H9 (cell line): Measurements from ENCODE around the gene CABP4. TPM values are rescaled to one million over a fixed set of nuclear protein-coding genes. Genes with fewer than 3 reads are reported as not detected.

ENCODE experiments used
- DNase-seq: peaks from one replicate; pipeline ENCODE4 v3.0.0-alpha.2; 2017
- H2AFZ ChIP-seq: one replicate; pipeline ENCODE4 v1.6.1; 2013; ENCODE audit warnings: mild to moderate bottlenecking, low read length, control low read depth, moderate library complexity
- H2AK5ac ChIP-seq: 2 replicates; pipeline ENCODE4 v1.6.1; 2013; ENCODE audit warnings: low read length, control low read depth, mixed read lengths; ENCODE audit not compliant: insufficient read length
- H2BK120ac ChIP-seq: one replicate; pipeline ENCODE4 v1.6.1; 2013; ENCODE audit warnings: low read depth, mild to moderate bottlenecking, low read length, control low read depth, inconsistent platforms; ENCODE audit not compliant: poor library complexity, severe bottlenecking
- H2BK12ac ChIP-seq: 2 replicates; pipeline ENCODE4 v1.6.1; 2013; ENCODE audit warnings: low read length, control low read depth, mixed read lengths, low read depth; ENCODE audit not compliant: insufficient read length
- H2BK15ac ChIP-seq: 2 replicates; pipeline ENCODE4 v1.6.1; 2013; ENCODE audit warnings: low read depth, low read length, control low read depth
- H2BK20ac ChIP-seq: one replicate; pipeline ENCODE4 v1.6.1; 2013; ENCODE audit warnings: low read depth, mild to moderate bottlenecking, low read length, control low read depth, inconsistent platforms; ENCODE audit not compliant: poor library complexity, severe bottlenecking
- H2BK5ac ChIP-seq: 2 replicates; pipeline ENCODE4 v1.6.1; 2013; ENCODE audit warnings: low read length, control low read depth, mixed read lengths; ENCODE audit not compliant: insufficient read length
- H3K14ac ChIP-seq: 2 replicates; pipeline ENCODE4 v1.6.1; 2013; ENCODE audit warnings: low read length, control low read depth; ENCODE audit not compliant: insufficient read depth
- H3K18ac ChIP-seq: 2 replicates; pipeline ENCODE4 v1.6.1; 2013; ENCODE audit warnings: low read depth, mild to moderate bottlenecking, mixed read lengths, low read length, control low read depth; ENCODE audit not compliant: insufficient read length
- H3K23ac ChIP-seq: 2 replicates; pipeline ENCODE4 v1.6.1; 2013; ENCODE audit warnings: low read length, control low read depth, mixed read lengths, low read depth; ENCODE audit not compliant: insufficient read length
- H3K23me2 ChIP-seq: 2 replicates; pipeline ENCODE4 v1.6.1; 2013; ENCODE audit warnings: low read depth, mild to moderate bottlenecking, mixed read lengths, low read length, control low read depth; ENCODE audit not compliant: insufficient read length, poor library complexity, severe bottlenecking
- H3K27ac ChIP-seq: 2 replicates; pipeline ENCODE4 v1.5.1; 2013; ENCODE audit warnings: low read length, control low read depth, mixed read lengths, low read depth; ENCODE audit not compliant: insufficient read length
- H3K27me3 ChIP-seq: 2 replicates; pipeline ENCODE4 v1.6.1; 2013; ENCODE audit warnings: low read length, control low read depth, inconsistent platforms; ENCODE audit not compliant: insufficient read depth
- H3K4ac ChIP-seq: 2 replicates; pipeline ENCODE4 v1.6.1; 2013; ENCODE audit warnings: low read depth, mild to moderate bottlenecking, control low read depth, inconsistent platforms, low read length, moderate library complexity
- H3K4me1 ChIP-seq: 2 replicates; pipeline ENCODE4 v1.6.1; 2013; ENCODE audit warnings: low read length, control low read depth, inconsistent platforms; ENCODE audit not compliant: insufficient read depth
- H3K4me2 ChIP-seq: 2 replicates; pipeline ENCODE4 v1.6.1; 2013; ENCODE audit warnings: low read length, control low read depth, mixed read lengths; ENCODE audit not compliant: insufficient read length, insufficient read depth
- H3K56ac ChIP-seq: 2 replicates; pipeline ENCODE4 v1.6.1; 2013; ENCODE audit warnings: low read depth, mild to moderate bottlenecking, mixed read lengths, low read length, control low read depth; ENCODE audit not compliant: insufficient read length
- H3K79me1 ChIP-seq: 2 replicates; pipeline ENCODE4 v1.6.1; 2013; ENCODE audit warnings: low read depth, mild to moderate bottlenecking, moderate library complexity, low read length, control low read depth, inconsistent platforms; ENCODE audit not compliant: insufficient read depth, poor library complexity, severe bottlenecking
- H3K79me2 ChIP-seq: 2 replicates; pipeline ENCODE4 v1.6.1; 2013; ENCODE audit warnings: low read length, control low read depth, inconsistent platforms; ENCODE audit not compliant: insufficient read depth
- H3K9ac ChIP-seq: 2 replicates; pipeline ENCODE4 v1.6.1; 2013; ENCODE audit warnings: low read length, control low read depth, mixed read lengths; ENCODE audit not compliant: insufficient read length; ENCODE audit errors: extremely low read depth
- H3K9me3 ChIP-seq: one replicate; pipeline ENCODE4 v1.6.1; 2013; ENCODE audit warnings: low read depth, low read length, inconsistent platforms; ENCODE audit not compliant: control insufficient read depth
- H3T11ph ChIP-seq: one replicate; pipeline ENCODE4 v1.6.1; 2013; ENCODE audit warnings: mild to moderate bottlenecking, low read length, control low read depth, inconsistent platforms
- H4K20me1 ChIP-seq: one replicate; pipeline ENCODE4 v1.6.1; 2013; ENCODE audit not compliant: control insufficient read depth, insufficient read length, insufficient read depth
- H4K5ac ChIP-seq: 2 replicates; pipeline ENCODE4 v1.6.1; 2013; ENCODE audit warnings: low read depth, mild to moderate bottlenecking, mixed read lengths, low read length, control low read depth; ENCODE audit not compliant: insufficient read length
- H4K8ac ChIP-seq: replicated peaks from 2 replicates; pipeline ENCODE4 v1.6.1; 2013; ENCODE audit warnings: low read length, control low read depth, mixed read lengths, low read depth; ENCODE audit not compliant: insufficient read length
- H4K91ac ChIP-seq: 2 replicates; pipeline ENCODE4 v1.6.1; 2013; ENCODE audit warnings: low read depth, mild to moderate bottlenecking, moderate library complexity, mixed read lengths, low read length, control low read depth; ENCODE audit not compliant: insufficient read length
- H3K27ac Mint-ChIP-seq, 3 experiments: 2 replicates in 2 of 3; 3 replicates in 1 of 3; pipeline ENCODE4 v1.8.0; 2020 to 2021; ENCODE audit warnings: mixed read lengths in 3 of 3, mild to moderate bottlenecking in 1 of 3, moderate library complexity in 1 of 3
- H3K27me3 Mint-ChIP-seq: 2 replicates; pipeline ENCODE4 v1.8.0; 2021; ENCODE audit warnings: low read depth, mild to moderate bottlenecking, moderate library complexity, mixed read lengths
- H3K36me3 Mint-ChIP-seq, 3 experiments: 2 replicates in 2 of 3; 3 replicates in 1 of 3; pipeline ENCODE4 v1.8.0; 2020 to 2021; ENCODE audit warnings: low read depth in 3 of 3, mixed read lengths in 3 of 3; ENCODE audit not compliant: insufficient read depth in 1 of 3
- H3K4me1 Mint-ChIP-seq, 2 experiments: 2 replicates each; pipeline ENCODE4 v1.8.0; 2020; ENCODE audit warnings: mixed read lengths in 2 of 2
- H3K4me3 Mint-ChIP-seq, 2 experiments: 2 replicates in 1 of 2; 3 replicates in 1 of 2; pipeline ENCODE4 v1.8.0; 2020 to 2021; ENCODE audit warnings: mild to moderate bottlenecking in 2 of 2, mixed read lengths in 2 of 2, moderate library complexity in 1 of 2
- H3K9me3 Mint-ChIP-seq, 2 experiments: 2 replicates in 1 of 2; 3 replicates in 1 of 2; pipeline ENCODE4 v1.8.0; 2020; ENCODE audit warnings: mild to moderate bottlenecking in 2 of 2, mixed read lengths in 2 of 2, moderate library complexity in 1 of 2
- CTCF ChIP-seq: fragments of 200-600 bp; sonication (generic); conservative IDR thresholded peaks from 3 replicates; pipeline ENCODE4 v1.8.0; 2021; ENCODE audit warnings: antibody characterized with exemption, mild to moderate bottlenecking
- WGBS: extraction: QIAGEN DNeasy Blood & Tissue Kit; methylation state at CpG from one replicate; pipeline ENCODE4 v1.1.7; 2013; ENCODE audit warnings: missing lambda C conversion rate, low lambda C conversion rate, mixed read lengths; ENCODE audit not compliant: insufficient read length; ENCODE audit errors: extremely low coverage; 5-methylcytosine and 5-hydroxymethylcytosine counted together
- total RNA-seq: library from RNA; stranded (reverse); gene quantifications from 2 replicates; pipeline ENCODE4 v1.2.1, GENCODE V29; 2021

Gene CABP4
- total RNA-seq, 1 experiment from 2014 or later = not detected

DNA sequence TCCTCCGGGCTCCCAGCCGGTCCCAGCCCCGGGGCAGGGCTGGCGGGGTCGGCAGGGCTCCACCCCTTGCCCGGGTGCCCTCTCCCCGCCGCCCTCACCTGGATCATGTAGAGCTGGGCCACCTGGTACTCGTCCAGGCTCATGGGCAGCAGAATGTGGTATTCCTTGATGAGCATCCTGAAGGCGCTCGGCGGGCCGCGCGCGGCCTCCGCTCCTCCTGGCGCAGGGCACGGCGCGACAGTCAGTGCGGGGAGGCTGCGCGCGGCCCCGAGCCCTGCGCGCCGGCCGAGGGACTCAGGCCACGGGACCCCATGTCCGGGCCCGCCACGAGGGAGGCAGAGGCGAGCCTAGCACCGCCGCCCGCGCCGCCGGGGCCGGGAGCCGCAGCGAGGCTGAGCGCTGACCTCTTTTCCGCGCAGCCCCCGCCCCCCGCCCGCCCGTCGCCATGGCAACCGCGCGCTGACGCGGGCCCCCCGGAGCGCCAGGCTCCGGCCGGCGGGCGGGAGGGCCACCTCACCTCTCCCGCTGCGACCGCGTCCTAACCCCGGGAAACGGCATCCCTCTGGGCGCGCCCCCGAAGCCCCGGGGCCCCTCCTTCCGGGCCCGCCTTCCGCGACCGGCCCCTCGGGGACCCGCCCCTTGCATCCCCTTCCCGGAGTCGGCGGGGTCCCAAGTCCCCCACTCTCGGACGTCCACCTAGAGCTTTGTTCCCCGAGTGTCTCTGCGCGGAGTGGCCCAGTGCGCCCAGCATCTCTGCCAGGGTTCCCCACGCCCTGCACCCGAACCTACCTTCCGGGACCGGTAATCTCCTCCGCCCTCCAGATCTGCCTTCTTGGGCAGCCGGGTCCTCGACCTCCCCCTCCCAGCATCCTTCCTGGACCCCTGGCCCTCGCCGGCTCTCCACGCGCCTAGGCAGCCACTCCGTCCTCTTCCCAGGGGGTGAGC is 49.1 kb downstream of the CABP4 start:
- Histone ChIP-seq H2AFZ (no peak overlapping the region), H3K4me2 (peak overlapping the region; percentile 88), H3K23me2 (peaks cover 17% of the 10 kb centered on the region), H3K79me2 (no peaks in the 10 kb centered on the region), H3K9me3 (no peaks in the 10 kb centered on the region), H2BK120ac (no peak overlapping the region), H4K5ac (no peak overlapping the region), H4K20me1 (no peaks in the 10 kb centered on the region), H3K4ac (no peak overlapping the region), H3K27me3 (no peaks in the 10 kb centered on the region), H3K4me1 (no peaks in the 10 kb centered on the region), H3K79me1 (no peaks in the 10 kb centered on the region), H4K8ac (no peak overlapping the region), H4K91ac (no peak overlapping the region), H3T11ph (no peak overlapping the region), H2BK5ac (no peak overlapping the region), H3K23ac (no peak overlapping the region), H3K56ac (no peak overlapping the region), H2AK5ac (no peak overlapping the region), H2BK15ac (no peak overlapping the region), H3K9ac (peak overlapping the region; percentile 8), H3K18ac (no peak overlapping the region), H3K27ac (no peak overlapping the region), H2BK12ac (no peak overlapping the region), H3K14ac (peak overlapping the region; percentile 54), H2BK20ac (no peak overlapping the region)
- Mint-ChIP-seq H3K4me3 (peak overlapping the region; percentile 79 to 92), H3K4me1 (peaks cover 19 to 30% of the 10 kb centered on the region in 2 experiments), H3K9me3 (no peaks in the 10 kb centered on the region; a peak in 1 of 5 replicates), H3K27ac (0 out of 7 replicates have a peak overlapping the region, but pooled peaks of 1 of the 3 experiments have one; percentile 70), H3K36me3 (peaks cover 10 to 26% (median 19%) of the 10 kb centered on the region in 3 experiments), H3K27me3 (peaks cover 10% of the 10 kb centered on the region)
- no peak for TF ChIP-seq CTCF
- no CpG with 5 or more reads among the region's 101 CpGs for WGBS
- DNase-seq = no peak
